ENCODE measurements around the gene UBR3. TPM values are rescaled to one million over a fixed set of nuclear protein-coding genes. Genes with fewer than 3 reads are reported as not detected.
"Not testable (repeated sequence)": the region's sequence is repeated elsewhere in the genome, so short reads cannot be mapped to it uniquely, and the experiment has no call there.

UBR3 gene
- total and polyA plus RNA-seq, 2 of the 4 experiments (the other 2 are of a cell fraction) = 10.0 to 33.9 TPM

- CTCF ChIA-PET = not testable (repeated sequence)
Observed at GRCh38 chr2:169900103-169900502, 72.8 kb downstream of the UBR3 start.

More at GRCh38 chr2:169900103-169900502, 72.8 kb downstream of the UBR3 start:
- H3K9ac ChIP-seq (ENCODE audit: low read depth, low read length); H3K56ac ChIP-seq (ENCODE audit: extremely low read depth, insufficient read depth, low read length); H3K27me3 ChIP-seq (ENCODE audit: control insufficient read depth, insufficient read depth, low read length); H3K18ac ChIP-seq (ENCODE audit: low read depth, low read length); POLR2A ChIA-PET (ENCODE audit: unreplicated experiment); H3K23ac ChIP-seq (ENCODE audit: low read depth, low read length); H3K27ac ChIP-seq (ENCODE audit: insufficient read depth, low read length); H3K14ac ChIP-seq (replicated peaks; ENCODE audit: low read depth, low read length); H3K9me1 ChIP-seq (ENCODE audit: insufficient read depth, low read length); ATAC-seq (ENCODE audit: low read depth); H4K20me1 ChIP-seq (ENCODE audit: insufficient read depth, low read length); DNase-seq; H3K4me2 ChIP-seq (ENCODE audit: low read depth, low read length); H3K4me3 ChIP-seq (ENCODE audit: insufficient read depth, low read depth, low read length); H3K4ac ChIP-seq (ENCODE audit: low read depth, low read length); H3K4me1 ChIP-seq (ENCODE audit: control insufficient read depth, insufficient read depth, low read length); H2BK15ac ChIP-seq (ENCODE audit: low read depth, low read length); H2BK20ac ChIP-seq (ENCODE audit: low read depth, low read length); H4K8ac ChIP-seq (ENCODE audit: low read depth in 2 of 2, low read length in 2 of 2); H3K79me1 ChIP-seq (ENCODE audit: low read depth in 1 of 2, low read length in 2 of 2); H4K91ac ChIP-seq (ENCODE audit: insufficient read depth, low read depth, low read length); intact Hi-C loops (cut with micrococcal nuclease); dilution Hi-C loops (cut with HindIII; ENCODE audit: low sequenced_read_pairs, unreplicated experiment); in situ Hi-C loops (cut with MboI; ENCODE audit: low sequenced_read_pairs); H2AFZ ChIP-seq (replicated peaks; ENCODE audit: low read length, poor library complexity); H2BK120ac ChIP-seq (ENCODE audit: low read depth, low read length); H2AK9ac ChIP-seq (replicated peaks; ENCODE audit: low read depth, low read length, poor library complexity); H3K36me3 ChIP-seq (ENCODE audit: control insufficient read depth, insufficient read depth, low read length); H3K9me3 ChIP-seq (ENCODE audit: control insufficient read depth, insufficient read depth, low read length); H2BK5ac ChIP-seq (ENCODE audit: low read depth, low read length, poor library complexity, severe bottlenecking); H2AK5ac ChIP-seq (ENCODE audit: low read depth, low read length); BruUV-seq (replicated peaks); H4K5ac ChIP-seq (ENCODE audit: low read depth, low read length): not testable (repeated sequence)
- no CpG with 5 or more reads among the region's 4 CpGs for WGBS, 2 experiments (ENCODE audit: extremely low coverage in 2 of 2, insufficient read length in 1 of 2)
